HEK293 (cell line): Measurements from ENCODE around the gene NPFF.
"Not testable (repeated sequence)": the region's sequence is repeated elsewhere in the genome, so short reads cannot be mapped to it uniquely, and the experiment has no call there.

Source experiments
- CTCF ChIA-PET: fragments of 350-600 bp; formaldehyde crosslinking; extraction: SDS; loops from one replicate; lab custom pipeline; 2021; ENCODE audit warnings: antibody characterized with exemption; lab: Yijun Ruan, JAX
- POLR2A ChIA-PET: fragments of 300-600 bp; formaldehyde crosslinking; extraction: SDS; loops from one replicate; lab custom pipeline; 2020; ENCODE audit warnings: antibody characterized with exemption, inconsistent platforms; lab: Yijun Ruan, JAX
- H3K27ac ChIP-seq: fragments of 200-500 bp; sonication (Bioruptor generic); 2 replicates; pipeline ENCODE4 v1.5.1; 2014; ENCODE audit warnings: low read depth, low read length, control low read depth, inconsistent platforms; ENCODE audit errors: extremely low read depth
- H3K36me3 ChIP-seq, 2 experiments: fragments of 200-500 bp in 1 of 2; sonication (Bioruptor generic) in 1 of 2; 1 replicate in 1 of 2; 2 replicates in 1 of 2; pipeline ENCODE4 v1.5.1; 2014 to 2017; ENCODE audit warnings: inconsistent platforms in 2 of 2, low read length in 2 of 2; ENCODE audit not compliant: control insufficient read depth in 2 of 2, insufficient read depth in 1 of 2
- H3K4me1 ChIP-seq: fragments of 200-500 bp; sonication (Bioruptor generic); 2 replicates; pipeline ENCODE4 v1.5.1; 2014; ENCODE audit warnings: mild to moderate bottlenecking, low read length, inconsistent platforms; ENCODE audit not compliant: control insufficient read depth, insufficient read depth
- H3K4me3 ChIP-seq: 2 replicates; pipeline ENCODE4 v1.5.1; 2011; ENCODE audit warnings: low read depth, mild to moderate bottlenecking, control low read depth, low read length, moderate library complexity
- H3K9me3 ChIP-seq: fragments of 200-500 bp; sonication (Bioruptor generic); 2 replicates; pipeline ENCODE4 v1.5.1; 2014; ENCODE audit warnings: low read depth, low read length, inconsistent platforms; ENCODE audit not compliant: control insufficient read depth, insufficient read depth
- AEBP2 ChIP-seq: fragments of 450-650 bp; formaldehyde crosslinking; IDR thresholded peaks from 2 replicates; pipeline ENCODE4 v1.5.1; 2016; ENCODE audit warnings: missing biosample characterization, missing genetic modification characterization, borderline replicate concordance
- HOXD13 ChIP-seq: sonication (generic); formaldehyde crosslinking; IDR thresholded peaks from 2 replicates; pipeline ENCODE4 v1.8.0; 2022; ENCODE audit warnings: missing genetic modification reagents, borderline replicate concordance
- PRDM2 ChIP-seq: fragments of 450-650 bp; formaldehyde crosslinking; IDR thresholded peaks from 2 replicates; pipeline ENCODE4 v1.5.1; 2016; ENCODE audit warnings: missing biosample characterization, missing genetic modification characterization, borderline replicate concordance
- REST ChIP-seq: fragments of 450-650 bp; formaldehyde crosslinking; IDR thresholded peaks from 2 replicates; pipeline ENCODE4 v1.5.1; 2016; ENCODE audit warnings: missing biosample characterization, missing genetic modification characterization
- ZNF121 ChIP-seq: fragments of 450-650 bp; formaldehyde crosslinking; IDR thresholded peaks from 2 replicates; pipeline ENCODE4 v1.5.1; 2016; ENCODE audit warnings: missing biosample characterization, missing genetic modification characterization
- ZNF18 ChIP-seq: fragments of 450-650 bp; formaldehyde crosslinking; IDR thresholded peaks from 2 replicates; pipeline ENCODE4 v1.5.1; 2016; ENCODE audit warnings: missing biosample characterization, missing genetic modification characterization
- ZNF202 ChIP-seq: fragments of 450-650 bp; formaldehyde crosslinking; IDR thresholded peaks from 2 replicates; pipeline ENCODE4 v1.5.1; 2016; ENCODE audit warnings: missing biosample characterization, missing genetic modification characterization, borderline replicate concordance
- ZNF518A ChIP-seq: fragments of 450-650 bp; formaldehyde crosslinking; conservative IDR thresholded peaks from 2 replicates; pipeline ENCODE4 v1.5.1; 2016; ENCODE audit warnings: low read depth, missing biosample characterization, missing genetic modification characterization
- ZNF654 ChIP-seq: fragments of 450-650 bp; formaldehyde crosslinking; IDR thresholded peaks from 2 replicates; pipeline ENCODE4 v1.5.1; 2016; ENCODE audit warnings: low read depth, missing biosample characterization, missing genetic modification characterization
- ZNF660 ChIP-seq: fragments of 450-650 bp; IDR thresholded peaks from 2 replicates; pipeline ENCODE4 v1.5.1; 2018; ENCODE audit warnings: missing biosample characterization, mild to moderate bottlenecking, missing genetic modification characterization
- TF ChIP-seq, protein P1 (sequence below): fragments of 450-650 bp; formaldehyde crosslinking; IDR thresholded peaks from 2 replicates; pipeline ENCODE4 v1.5.1; 2016; ENCODE audit warnings: missing biosample characterization, missing genetic modification characterization

The NPFF gene

GRCh38 chr12:53550131-53550530, 42.8 kb upstream of the NPFF start (continued):
- TF ChIP-seq AEBP2: peak; percentile 93
- TF ChIP-seq ZNF202 (tag by site-specific recombination): peak; percentile 64; the same call in 1 of the 2 replicates
- TF ChIP-seq REST (tag by site-specific recombination): peak; percentile 87
- TF ChIP-seq ZNF518A (tag by site-specific recombination): peak; percentile 97

GRCh38 chr12:53548354-53548753, 41.1 kb upstream of the NPFF start:
- Histone ChIP-seq H3K4me1 (peaks cover 14% of the 10 kb centered on the region), H3K36me3 (peaks cover 9 to 16% of the 10 kb centered on the region in 2 experiments; a peak in 2 of 3 replicates)
- ChIA-PET POLR2A (interaction anchor here (0.6 kb wide), 1 partner anchor 643 kb away, joined by 4 read pairs; no protein-coding TSS in a partner anchor), CTCF (interaction anchor here (1.0 to 1.6 kb wide), 2 partner anchors 10 to 127 kb away, joined by 4 to 6 read pairs; partner anchors contain the start of gene ATP5MC2)
- H3K27ac ChIP-seq, H3K4me3 ChIP-seq, H3K9me3 ChIP-seq: not testable (repeated sequence)
- peak; percentile 88 for TF ChIP-seq ZNF121 (tag by site-specific recombination)

- Histone ChIP-seq H3K4me1 (peaks cover 9% of the 10 kb centered on the region), H3K27ac (no peak overlapping the region; the same call in 1 of the 2 replicates), H3K4me3 (no peak overlapping the region), H3K36me3 (peaks cover 15 to 26% of the 10 kb centered on the region in 2 experiments), H3K9me3 (no peaks in the 10 kb centered on the region)
- ChIA-PET CTCF (interaction anchor here (0.6 to 3.4 kb wide), 25 partner anchors 10 to 214 kb away, joined by 3 to 50 read pairs (median 4); partner anchors contain the start of genes ATF7 and ATP5MC2), POLR2A (interaction anchor here (0.9 to 1.5 kb wide), 2 partner anchors 83 to 132 kb away, joined by 3 to 11 read pairs; partner anchors contain the start of genes ATF7 and ATP5MC2)
- TF ChIP-seq ZNF18 (tag by site-specific recombination): 0 out of 2 replicates have a peak, but pooled peaks have one; percentile 34
- peak; percentile 62; the same call in 1 of the 2 replicates for TF ChIP-seq ZNF660
- peak; percentile 71 for TF ChIP-seq ZNF654 (tag by site-specific recombination)
- no peak for TF ChIP-seq PRDM2
- TF ChIP-seq, protein P1, sequence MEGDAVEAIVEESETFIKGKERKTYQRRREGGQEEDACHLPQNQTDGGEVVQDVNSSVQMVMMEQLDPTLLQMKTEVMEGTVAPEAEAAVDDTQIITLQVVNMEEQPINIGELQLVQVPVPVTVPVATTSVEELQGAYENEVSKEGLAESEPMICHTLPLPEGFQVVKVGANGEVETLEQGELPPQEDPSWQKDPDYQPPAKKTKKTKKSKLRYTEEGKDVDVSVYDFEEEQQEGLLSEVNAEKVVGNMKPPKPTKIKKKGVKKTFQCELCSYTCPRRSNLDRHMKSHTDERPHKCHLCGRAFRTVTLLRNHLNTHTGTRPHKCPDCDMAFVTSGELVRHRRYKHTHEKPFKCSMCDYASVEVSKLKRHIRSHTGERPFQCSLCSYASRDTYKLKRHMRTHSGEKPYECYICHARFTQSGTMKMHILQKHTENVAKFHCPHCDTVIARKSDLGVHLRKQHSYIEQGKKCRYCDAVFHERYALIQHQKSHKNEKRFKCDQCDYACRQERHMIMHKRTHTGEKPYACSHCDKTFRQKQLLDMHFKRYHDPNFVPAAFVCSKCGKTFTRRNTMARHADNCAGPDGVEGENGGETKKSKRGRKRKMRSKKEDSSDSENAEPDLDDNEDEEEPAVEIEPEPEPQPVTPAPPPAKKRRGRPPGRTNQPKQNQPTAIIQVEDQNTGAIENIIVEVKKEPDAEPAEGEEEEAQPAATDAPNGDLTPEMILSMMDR (tag by site-specific recombination): peak; percentile 88
- TF ChIP-seq HOXD13: no peak
Observed at GRCh38 chr12:53543539-53543938, 36.3 kb upstream of the NPFF start.
